Mesendoderm (in vitro differentiated cells): ENCODE data around the gene NCOR1.
A peak's percentile ranks its signal among the peaks of the same experiment; 100 is the strongest.

ENCODE experiments used
- DNase-seq: peaks from one replicate; pipeline ENCODE4 v3.0.0; 2013
- H2AK5ac ChIP-seq: 2 replicates; pipeline ENCODE4 v1.6.1; 2013; ENCODE audit warnings: low read length, inconsistent platforms
- H2BK120ac ChIP-seq: 2 replicates; pipeline ENCODE4 v1.6.1; 2013; ENCODE audit warnings: low read depth, mild to moderate bottlenecking, low read length, moderate library complexity, mixed read lengths
- H2BK15ac ChIP-seq: replicated peaks from 2 replicates; pipeline ENCODE4 v1.6.1; 2013; ENCODE audit warnings: low read depth, mild to moderate bottlenecking, moderate library complexity
- H2BK5ac ChIP-seq: 2 replicates; pipeline ENCODE4 v1.6.1; 2013; ENCODE audit warnings: low read length, inconsistent platforms
- H3K18ac ChIP-seq: 2 replicates; pipeline ENCODE4 v1.6.1; 2013; ENCODE audit warnings: mild to moderate bottlenecking, low read length, mixed read lengths
- H3K23ac ChIP-seq: one replicate; pipeline ENCODE4 v1.6.1; 2013; ENCODE audit warnings: low read length
- H3K27ac ChIP-seq: 2 replicates; pipeline ENCODE4 v1.5.1; 2013; ENCODE audit warnings: low read depth, mild to moderate bottlenecking, inconsistent platforms, low read length, moderate library complexity
- H3K27me3 ChIP-seq: 2 replicates; pipeline ENCODE4 v1.6.1; 2013; ENCODE audit warnings: low read length, control low read depth, mild to moderate bottlenecking, inconsistent platforms; ENCODE audit not compliant: insufficient read depth, poor library complexity
- H3K36me3 ChIP-seq: 2 replicates; pipeline ENCODE4 v1.6.1; 2013; ENCODE audit warnings: low read length, inconsistent platforms; ENCODE audit not compliant: control insufficient read depth, insufficient read depth
- H3K4ac ChIP-seq: one replicate; pipeline ENCODE4 v1.6.1; 2013; ENCODE audit warnings: low read depth, mild to moderate bottlenecking, low read length, moderate library complexity
- H3K4me1 ChIP-seq: 2 replicates; pipeline ENCODE4 v1.6.1; 2013; ENCODE audit warnings: low read depth, low read length, inconsistent platforms; ENCODE audit not compliant: control insufficient read depth
- H3K4me2 ChIP-seq: 2 replicates; pipeline ENCODE4 v1.6.1; 2013; ENCODE audit warnings: low read length
- H3K4me3 ChIP-seq: 2 replicates; pipeline ENCODE4 v1.5.1; 2013; ENCODE audit warnings: mild to moderate bottlenecking, low read length
- H3K56ac ChIP-seq: one replicate; pipeline ENCODE4 v1.6.1; 2013; ENCODE audit warnings: low read length
- H3K79me1 ChIP-seq: 2 replicates; pipeline ENCODE4 v1.6.1; 2013; ENCODE audit warnings: low read length, inconsistent platforms
- H3K79me2 ChIP-seq: 2 replicates; pipeline ENCODE4 v1.6.1; 2013; ENCODE audit warnings: mild to moderate bottlenecking, low read length; ENCODE audit not compliant: control insufficient read depth, insufficient read depth
- H3K9ac ChIP-seq: 2 replicates; pipeline ENCODE4 v1.6.1; 2013; ENCODE audit warnings: low read length, inconsistent platforms
- H4K5ac ChIP-seq: one replicate; pipeline ENCODE4 v1.6.1; 2013; ENCODE audit warnings: low read length
- H4K8ac ChIP-seq: one replicate; pipeline ENCODE4 v1.6.1; 2013; ENCODE audit warnings: low read depth, mild to moderate bottlenecking, control low read depth, low read length, moderate library complexity
- WGBS: extraction: QIAGEN DNeasy Blood & Tissue Kit; methylation state at CpG from one replicate; pipeline ENCODE4 v1.1.7; 2013; ENCODE audit warnings: low lambda C conversion rate, missing lambda C conversion rate; ENCODE audit not compliant: insufficient coverage; ENCODE audit errors: extremely low coverage; 5-methylcytosine and 5-hydroxymethylcytosine counted together

The NCOR1 gene

GRCh38 chr17:16086957-16087356 is 128.4 kb downstream of the NCOR1 start:
- no CpG with 5 or more reads among the region's 10 CpGs for WGBS
- Histone ChIP-seq H3K23ac (no peak overlapping the region), H3K79me2 (no peaks in the 10 kb centered on the region), H3K27ac (no peak overlapping the region), H2BK15ac (no peak overlapping the region), H4K8ac (no peak overlapping the region), H3K4me2 (no peak overlapping the region), H3K4me1 (no peaks in the 10 kb centered on the region), H3K79me1 (no peaks in the 10 kb centered on the region), H4K5ac (no peak overlapping the region), H3K4ac (no peak overlapping the region), H3K36me3 (no peaks in the 10 kb centered on the region), H3K56ac (no peak overlapping the region), H3K9ac (no peak overlapping the region), H2BK5ac (no peak overlapping the region), H3K27me3 (no peaks in the 10 kb centered on the region), H3K4me3 (no peak overlapping the region), H2BK120ac (no peak overlapping the region), H2AK5ac (no peak overlapping the region), H3K18ac (no peak overlapping the region)
- DNase-seq = no peak

GRCh38 chr17:16085066-16085699 is 130.2 kb downstream of the NCOR1 start:
- no peak overlapping the region for H4K8ac ChIP-seq
- H3K4me3 ChIP-seq = no peak overlapping the region
- no peak overlapping the region for H3K18ac ChIP-seq
- no peak overlapping the region for H2BK5ac ChIP-seq
- no peaks in the 10 kb centered on the region for H3K79me2 ChIP-seq
- H3K27ac ChIP-seq = no peak overlapping the region
- H3K4me1 ChIP-seq = no peaks in the 10 kb centered on the region
- no peak for DNase-seq
- no peak overlapping the region for H2BK15ac ChIP-seq
- H2AK5ac ChIP-seq = no peak overlapping the region
- no CpG with 5 or more reads among the region's 1 CpG for WGBS
- no peak overlapping the region for H3K4me2 ChIP-seq
- no peak overlapping the region for H3K23ac ChIP-seq
- no peaks in the 10 kb centered on the region for H3K36me3 ChIP-seq
- H3K27me3 ChIP-seq = no peaks in the 10 kb centered on the region
- no peak overlapping the region for H2BK120ac ChIP-seq
- H3K4ac ChIP-seq = no peak overlapping the region
- H3K79me1 ChIP-seq = no peaks in the 10 kb centered on the region
- H4K5ac ChIP-seq = no peak overlapping the region
- H3K9ac ChIP-seq = no peak overlapping the region
- H3K56ac ChIP-seq = no peak overlapping the region

GRCh38 chr17:16083223-16083622 is 132.1 kb downstream of the NCOR1 start:
- no peak overlapping the region for H4K8ac ChIP-seq
- H2BK5ac ChIP-seq = no peak overlapping the region
- no peaks in the 10 kb centered on the region for H3K27me3 ChIP-seq
- no peak overlapping the region for H3K4ac ChIP-seq
- H3K4me3 ChIP-seq = no peak overlapping the region
- H4K5ac ChIP-seq = no peak overlapping the region
- no CpG with 5 or more reads among the region's 3 CpGs for WGBS
- no peak for DNase-seq
- no peak overlapping the region for H2AK5ac ChIP-seq
- no peak overlapping the region for H3K4me2 ChIP-seq
- H2BK15ac ChIP-seq = no peak overlapping the region
- no peak overlapping the region for H2BK120ac ChIP-seq
- no peak overlapping the region for H3K23ac ChIP-seq
- no peak overlapping the region for H3K27ac ChIP-seq
- no peaks in the 10 kb centered on the region for H3K4me1 ChIP-seq
- no peak overlapping the region for H3K18ac ChIP-seq
- H3K36me3 ChIP-seq = no peaks in the 10 kb centered on the region
- H3K56ac ChIP-seq = no peak overlapping the region
- no peaks in the 10 kb centered on the region for H3K79me2 ChIP-seq
- no peak overlapping the region for H3K9ac ChIP-seq
- no peaks in the 10 kb centered on the region for H3K79me1 ChIP-seq

- H3K27ac ChIP-seq = no peak overlapping the region
- H4K5ac ChIP-seq = no peak overlapping the region
- no CpG with 5 or more reads among the region's 1 CpG for WGBS
- no peak overlapping the region for H2AK5ac ChIP-seq
- no peak overlapping the region for H3K9ac ChIP-seq
- no peak overlapping the region for H3K56ac ChIP-seq
- peak; percentile 69 for DNase-seq
- no peak overlapping the region for H3K4me3 ChIP-seq
- H3K18ac ChIP-seq = no peak overlapping the region
- H2BK15ac ChIP-seq = no peak overlapping the region
- H3K36me3 ChIP-seq = no peaks in the 10 kb centered on the region
- no peaks in the 10 kb centered on the region for H3K4me1 ChIP-seq
- no peaks in the 10 kb centered on the region for H3K79me1 ChIP-seq
- no peak overlapping the region for H3K4me2 ChIP-seq
- H3K4ac ChIP-seq = no peak overlapping the region
- H3K79me2 ChIP-seq = no peaks in the 10 kb centered on the region
- H3K23ac ChIP-seq = no peak overlapping the region
- no peak overlapping the region for H2BK120ac ChIP-seq
- H3K27me3 ChIP-seq = no peaks in the 10 kb centered on the region
- H4K8ac ChIP-seq = no peak overlapping the region
- no peak overlapping the region for H2BK5ac ChIP-seq
These were observed 133.7 kb downstream of the NCOR1 start for GRCh38 chr17:16081507-16082087.

- no peak overlapping the region for H2AK5ac ChIP-seq
- DNase-seq = no peak
- no peak overlapping the region for H3K18ac ChIP-seq
- no peaks in the 10 kb centered on the region for H3K4me1 ChIP-seq
- H2BK15ac ChIP-seq = no peak overlapping the region
- no peak overlapping the region for H4K5ac ChIP-seq
- no CpG with 5 or more reads among the region's 4 CpGs for WGBS
- no peak overlapping the region for H3K27ac ChIP-seq
- no peak overlapping the region for H3K9ac ChIP-seq
- no peaks in the 10 kb centered on the region for H3K36me3 ChIP-seq
- H3K23ac ChIP-seq = no peak overlapping the region
- H4K8ac ChIP-seq = no peak overlapping the region
- no peaks in the 10 kb centered on the region for H3K79me2 ChIP-seq
- H3K4me2 ChIP-seq = no peak overlapping the region
- H2BK5ac ChIP-seq = no peak overlapping the region
- H3K4ac ChIP-seq = no peak overlapping the region
- no peak overlapping the region for H3K4me3 ChIP-seq
- no peaks in the 10 kb centered on the region for H3K79me1 ChIP-seq
- H2BK120ac ChIP-seq = no peak overlapping the region
- no peaks in the 10 kb centered on the region for H3K27me3 ChIP-seq
- no peak overlapping the region for H3K56ac ChIP-seq
These were observed 135.0 kb downstream of the NCOR1 start for GRCh38 chr17:16080366-16080765.

GRCh38 chr17:16075949-16076348 is 139.4 kb downstream of the NCOR1 start:
- Histone ChIP-seq H3K27ac (no peak overlapping the region), H3K4ac (no peak overlapping the region), H3K9ac (no peak overlapping the region), H3K4me2 (no peak overlapping the region), H3K79me2 (no peaks in the 10 kb centered on the region), H3K79me1 (no peaks in the 10 kb centered on the region), H3K56ac (no peak overlapping the region), H2BK15ac (no peak overlapping the region), H3K27me3 (no peaks in the 10 kb centered on the region), H3K18ac (no peak overlapping the region), H2AK5ac (no peak overlapping the region), H4K8ac (no peak overlapping the region), H3K4me1 (no peaks in the 10 kb centered on the region), H3K23ac (no peak overlapping the region), H2BK120ac (no peak overlapping the region), H4K5ac (no peak overlapping the region), H3K4me3 (no peak overlapping the region), H2BK5ac (no peak overlapping the region), H3K36me3 (no peaks in the 10 kb centered on the region)
- no peak for DNase-seq
- whole genome bisulfite sequencing = 100% methylated on average over 1 of the region's 5 CpGs
